HEK293 (cell line): Measurements from ENCODE around the gene DDX50.

Experiments
- CTCF ChIA-PET: fragments of 350-600 bp; formaldehyde crosslinking; extraction: SDS; loops from one replicate; lab custom pipeline; 2021; ENCODE audit warnings: antibody characterized with exemption; lab: Yijun Ruan, JAX
- POLR2A ChIA-PET: fragments of 300-600 bp; formaldehyde crosslinking; extraction: SDS; loops from one replicate; lab custom pipeline; 2020; ENCODE audit warnings: antibody characterized with exemption, inconsistent platforms; lab: Yijun Ruan, JAX
- H3K27ac ChIP-seq: fragments of 200-500 bp; sonication (Bioruptor generic); 2 replicates; pipeline ENCODE4 v1.5.1; 2014; ENCODE audit warnings: low read depth, low read length, control low read depth, inconsistent platforms; ENCODE audit errors: extremely low read depth
- H3K36me3 ChIP-seq, 2 experiments: fragments of 200-500 bp in 1 of 2; sonication (Bioruptor generic) in 1 of 2; 1 replicate in 1 of 2; 2 replicates in 1 of 2; pipeline ENCODE4 v1.5.1; 2014 to 2017; ENCODE audit warnings: inconsistent platforms in 2 of 2, low read length in 2 of 2; ENCODE audit not compliant: control insufficient read depth in 2 of 2, insufficient read depth in 1 of 2
- H3K4me1 ChIP-seq: fragments of 200-500 bp; sonication (Bioruptor generic); 2 replicates; pipeline ENCODE4 v1.5.1; 2014; ENCODE audit warnings: mild to moderate bottlenecking, low read length, inconsistent platforms; ENCODE audit not compliant: control insufficient read depth, insufficient read depth
- H3K4me3 ChIP-seq: 2 replicates; pipeline ENCODE4 v1.5.1; 2011; ENCODE audit warnings: low read depth, mild to moderate bottlenecking, control low read depth, low read length, moderate library complexity
- H3K9me3 ChIP-seq: fragments of 200-500 bp; sonication (Bioruptor generic); 2 replicates; pipeline ENCODE4 v1.5.1; 2014; ENCODE audit warnings: low read depth, low read length, inconsistent platforms; ENCODE audit not compliant: control insufficient read depth, insufficient read depth
- GLIS2 ChIP-seq: fragments of 450-650 bp; formaldehyde crosslinking; IDR thresholded peaks from 2 replicates; pipeline ENCODE4 v1.5.1; 2016; ENCODE audit warnings: missing biosample characterization, missing genetic modification characterization
- KLF17 ChIP-seq: fragments of 450-650 bp; formaldehyde crosslinking; IDR thresholded peaks from 2 replicates; pipeline ENCODE4 v1.5.1; 2016; ENCODE audit warnings: missing biosample characterization, missing genetic modification characterization
- KLF7 ChIP-seq: fragments of 450-650 bp; formaldehyde crosslinking; IDR thresholded peaks from 2 replicates; pipeline ENCODE4 v1.5.1; 2016; ENCODE audit warnings: missing biosample characterization, missing genetic modification characterization, borderline replicate concordance
- OVOL3 ChIP-seq: fragments of 450-650 bp; formaldehyde crosslinking; IDR thresholded peaks from 2 replicates; pipeline ENCODE4 v1.5.1; 2016; ENCODE audit warnings: missing biosample characterization, missing genetic modification characterization
- ZNF132 ChIP-seq: fragments of 450-650 bp; formaldehyde crosslinking; IDR thresholded peaks from 2 replicates; pipeline ENCODE4 v1.5.1; 2017; ENCODE audit warnings: missing biosample characterization, missing genetic modification characterization, borderline replicate concordance
- ZNF140 ChIP-seq: fragments of 450-650 bp; formaldehyde crosslinking; IDR thresholded peaks from 2 replicates; pipeline ENCODE4 v1.5.1; 2016; ENCODE audit warnings: missing biosample characterization, missing genetic modification characterization
- ZNF174 ChIP-seq: fragments of 450-650 bp; formaldehyde crosslinking; IDR thresholded peaks from 2 replicates; pipeline ENCODE4 v1.5.0; 2017; ENCODE audit warnings: missing biosample characterization, mild to moderate bottlenecking, missing genetic modification characterization
- ZNF223 ChIP-seq: fragments of 450-650 bp; formaldehyde crosslinking; IDR thresholded peaks from 2 replicates; pipeline ENCODE4 v1.5.1; 2016; ENCODE audit warnings: missing biosample characterization, missing genetic modification characterization
- ZNF23 ChIP-seq: fragments of 450-650 bp; formaldehyde crosslinking; IDR thresholded peaks from 2 replicates; pipeline ENCODE4 v1.5.1; 2016; ENCODE audit warnings: missing biosample characterization, missing genetic modification characterization, borderline replicate concordance
- ZNF280D ChIP-seq: fragments of 450-650 bp; formaldehyde crosslinking; IDR thresholded peaks from 2 replicates; pipeline ENCODE4 v1.5.1; 2016; ENCODE audit warnings: missing biosample characterization, missing genetic modification characterization
- ZNF354C ChIP-seq: fragments of 450-650 bp; formaldehyde crosslinking; IDR thresholded peaks from 2 replicates; pipeline ENCODE4 v1.5.1; 2016; ENCODE audit warnings: missing biosample characterization, missing genetic modification characterization, low read depth, borderline replicate concordance
- ZNF549 ChIP-seq: fragments of 450-650 bp; IDR thresholded peaks from 2 replicates; pipeline ENCODE4 v1.5.1; 2018; ENCODE audit warnings: missing biosample characterization, missing genetic modification characterization, mild to moderate bottlenecking, inconsistent platforms, moderate library complexity
- ZNF571 ChIP-seq: fragments of 450-650 bp; formaldehyde crosslinking; IDR thresholded peaks from 2 replicates; pipeline ENCODE4 v1.5.0; 2017; ENCODE audit warnings: missing biosample characterization, missing genetic modification characterization
- ZNF701 ChIP-seq: fragments of 450-650 bp; formaldehyde crosslinking; IDR thresholded peaks from 2 replicates; pipeline ENCODE4 v1.5.1; 2016; ENCODE audit warnings: missing biosample characterization, missing genetic modification characterization
- TF ChIP-seq, protein P1 (sequence below): fragments of 450-650 bp; formaldehyde crosslinking; conservative IDR thresholded peaks from 2 replicates; pipeline ENCODE4 v1.5.1; 2016; ENCODE audit warnings: low read depth, missing biosample characterization, missing genetic modification characterization
- TF ChIP-seq, protein P2 (sequence below): fragments of 450-650 bp; formaldehyde crosslinking; IDR thresholded peaks from 2 replicates; pipeline ENCODE4 v1.5.1; 2016; ENCODE audit warnings: missing biosample characterization, missing genetic modification characterization
- TF ChIP-seq, protein P3 (sequence below): fragments of 450-650 bp; formaldehyde crosslinking; IDR thresholded peaks from 2 replicates; pipeline ENCODE4 v1.5.1; 2016; ENCODE audit warnings: missing biosample characterization, missing genetic modification characterization
- TF ChIP-seq, protein P4 (sequence below): IDR thresholded peaks from 2 replicates; pipeline ENCODE4 v1.6.1; 2011; ENCODE audit warnings: mild to moderate bottlenecking, low read depth, low read length, borderline replicate concordance

Gene DDX50, protein sequence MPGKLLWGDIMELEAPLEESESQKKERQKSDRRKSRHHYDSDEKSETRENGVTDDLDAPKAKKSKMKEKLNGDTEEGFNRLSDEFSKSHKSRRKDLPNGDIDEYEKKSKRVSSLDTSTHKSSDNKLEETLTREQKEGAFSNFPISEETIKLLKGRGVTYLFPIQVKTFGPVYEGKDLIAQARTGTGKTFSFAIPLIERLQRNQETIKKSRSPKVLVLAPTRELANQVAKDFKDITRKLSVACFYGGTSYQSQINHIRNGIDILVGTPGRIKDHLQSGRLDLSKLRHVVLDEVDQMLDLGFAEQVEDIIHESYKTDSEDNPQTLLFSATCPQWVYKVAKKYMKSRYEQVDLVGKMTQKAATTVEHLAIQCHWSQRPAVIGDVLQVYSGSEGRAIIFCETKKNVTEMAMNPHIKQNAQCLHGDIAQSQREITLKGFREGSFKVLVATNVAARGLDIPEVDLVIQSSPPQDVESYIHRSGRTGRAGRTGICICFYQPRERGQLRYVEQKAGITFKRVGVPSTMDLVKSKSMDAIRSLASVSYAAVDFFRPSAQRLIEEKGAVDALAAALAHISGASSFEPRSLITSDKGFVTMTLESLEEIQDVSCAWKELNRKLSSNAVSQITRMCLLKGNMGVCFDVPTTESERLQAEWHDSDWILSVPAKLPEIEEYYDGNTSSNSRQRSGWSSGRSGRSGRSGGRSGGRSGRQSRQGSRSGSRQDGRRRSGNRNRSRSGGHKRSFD

DNA sequence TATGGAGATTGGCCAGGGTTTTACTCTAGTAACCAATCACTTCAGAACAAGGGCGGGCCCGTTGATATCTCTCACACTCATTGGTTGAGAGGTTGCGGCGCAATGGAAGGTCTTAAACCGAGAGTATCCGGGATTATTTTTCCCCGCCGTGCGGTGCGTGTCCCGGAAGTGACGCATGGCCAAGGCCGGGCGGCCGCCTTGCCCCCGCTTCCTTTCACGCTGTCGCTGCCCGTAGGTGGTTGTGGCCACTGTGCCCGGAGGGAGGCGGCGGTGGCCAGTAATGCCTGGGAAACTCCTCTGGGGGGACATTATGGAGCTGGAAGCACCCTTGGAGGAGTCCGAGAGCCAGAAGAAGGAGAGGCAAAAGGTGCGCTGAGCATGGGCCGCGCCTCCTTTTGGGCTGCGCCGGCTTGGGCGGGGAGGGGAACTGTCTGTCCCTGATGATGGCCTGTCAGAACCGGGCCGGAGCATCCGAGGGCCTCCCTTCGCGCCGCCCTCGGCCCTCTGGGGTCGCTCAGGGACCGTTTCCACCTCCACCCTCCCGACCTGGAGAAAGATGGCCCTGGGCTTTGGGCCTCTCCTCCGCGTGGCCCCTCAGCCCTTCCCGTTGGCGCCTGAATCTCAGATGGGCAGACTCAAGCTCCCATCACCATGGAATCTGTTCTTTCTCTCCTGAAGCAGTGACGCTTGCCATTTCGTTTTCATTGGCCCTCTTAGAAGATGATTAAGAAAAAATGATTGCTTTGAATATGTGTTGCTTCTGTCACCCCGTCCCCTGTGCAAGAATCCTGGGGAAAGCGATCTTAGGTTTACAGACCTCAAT is at the start of gene DDX50:
Gene DDX50 (plus strand): TSS at position 211 of the 823 bp plus-strand sequence. CDS start 70 bp downstream, at position 281.
- Histone ChIP-seq H3K4me3 (peak within 1 kb of the TSS; percentile 82), H3K9me3 (no peaks in the 10 kb centered on the region), H3K4me1 (0 out of 2 replicates have a peak, but pooled peaks cover 3% of the 10 kb centered on the region), H3K36me3 (peaks cover 0 to 8% of the 10 kb centered on the region in 2 experiments; a peak in 2 of 3 replicates), H3K27ac (peak within 1 kb of the TSS; percentile 94)
- ChIA-PET CTCF (interaction anchor here (0.5 to 0.9 kb wide), 3 partner anchors 73 to 545 kb away, joined by 3 to 5 read pairs (median 4); no protein-coding TSS in a partner anchor), POLR2A (interaction anchor here (0.8 to 3.1 kb wide), 5 partner anchors 23 to 74 kb away, joined by 3 to 13 read pairs (median 4); partner anchors contain the start of genes DDX21 and STOX1)
- TF ChIP-seq, protein P1, sequence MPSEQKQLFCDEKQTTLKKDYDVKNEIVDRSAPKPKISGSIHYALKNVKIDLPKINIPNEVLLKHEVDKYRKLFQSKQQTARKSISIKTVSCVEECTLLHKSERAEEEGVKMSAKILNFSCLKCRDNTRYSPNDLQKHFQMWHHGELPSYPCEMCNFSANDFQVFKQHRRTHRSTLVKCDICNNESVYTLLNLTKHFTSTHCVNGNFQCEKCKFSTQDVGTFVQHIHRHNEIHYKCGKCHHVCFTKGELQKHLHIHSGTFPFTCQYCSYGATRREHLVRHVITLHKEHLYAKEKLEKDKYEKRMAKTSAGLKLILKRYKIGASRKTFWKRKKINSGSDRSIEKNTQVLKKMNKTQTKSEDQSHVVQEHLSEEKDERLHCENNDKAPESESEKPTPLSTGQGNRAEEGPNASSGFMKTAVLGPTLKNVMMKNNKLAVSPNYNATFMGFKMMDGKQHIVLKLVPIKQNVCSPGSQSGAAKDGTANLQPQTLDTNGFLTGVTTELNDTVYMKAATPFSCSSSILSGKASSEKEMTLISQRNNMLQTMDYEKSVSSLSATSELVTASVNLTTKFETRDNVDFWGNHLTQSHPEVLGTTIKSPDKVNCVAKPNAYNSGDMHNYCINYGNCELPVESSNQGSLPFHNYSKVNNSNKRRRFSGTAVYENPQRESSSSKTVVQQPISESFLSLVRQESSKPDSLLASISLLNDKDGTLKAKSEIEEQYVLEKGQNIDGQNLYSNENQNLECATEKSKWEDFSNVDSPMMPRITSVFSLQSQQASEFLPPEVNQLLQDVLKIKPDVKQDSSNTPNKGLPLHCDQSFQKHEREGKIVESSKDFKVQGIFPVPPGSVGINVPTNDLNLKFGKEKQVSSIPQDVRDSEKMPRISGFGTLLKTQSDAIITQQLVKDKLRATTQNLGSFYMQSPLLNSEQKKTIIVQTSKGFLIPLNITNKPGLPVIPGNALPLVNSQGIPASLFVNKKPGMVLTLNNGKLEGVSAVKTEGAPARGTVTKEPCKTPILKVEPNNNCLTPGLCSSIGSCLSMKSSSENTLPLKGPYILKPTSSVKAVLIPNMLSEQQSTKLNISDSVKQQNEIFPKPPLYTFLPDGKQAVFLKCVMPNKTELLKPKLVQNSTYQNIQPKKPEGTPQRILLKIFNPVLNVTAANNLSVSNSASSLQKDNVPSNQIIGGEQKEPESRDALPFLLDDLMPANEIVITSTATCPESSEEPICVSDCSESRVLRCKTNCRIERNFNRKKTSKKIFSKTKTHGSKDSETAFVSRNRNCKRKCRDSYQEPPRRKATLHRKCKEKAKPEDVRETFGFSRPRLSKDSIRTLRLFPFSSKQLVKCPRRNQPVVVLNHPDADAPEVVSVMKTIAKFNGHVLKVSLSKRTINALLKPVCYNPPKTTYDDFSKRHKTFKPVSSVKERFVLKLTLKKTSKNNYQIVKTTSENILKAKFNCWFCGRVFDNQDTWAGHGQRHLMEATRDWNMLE (tag by site-specific recombination), result peak; percentile 43
- TF ChIP-seq ZNF23 (tag by site-specific recombination) (no peak), KLF17 (tag by site-specific recombination) (peak; percentile 75), ZNF549 (no peak), ZNF701 (tag by site-specific recombination) (no peak), ZNF571 (tag by site-specific recombination) (no peak), ZNF354C (tag by site-specific recombination) (no peak), OVOL3 (tag by site-specific recombination) (no peak), ZNF174 (tag by site-specific recombination) (no peak), ZNF132 (tag by site-specific recombination) (no peak), ZNF140 (tag by site-specific recombination) (no peak), ZNF223 (tag by site-specific recombination) (no peak), KLF7 (tag by site-specific recombination) (peak; percentile 86), GLIS2 (tag by site-specific recombination) (peak; percentile 31), ZNF280D (tag by site-specific recombination) (no peak)
- TF ChIP-seq, protein P2, sequence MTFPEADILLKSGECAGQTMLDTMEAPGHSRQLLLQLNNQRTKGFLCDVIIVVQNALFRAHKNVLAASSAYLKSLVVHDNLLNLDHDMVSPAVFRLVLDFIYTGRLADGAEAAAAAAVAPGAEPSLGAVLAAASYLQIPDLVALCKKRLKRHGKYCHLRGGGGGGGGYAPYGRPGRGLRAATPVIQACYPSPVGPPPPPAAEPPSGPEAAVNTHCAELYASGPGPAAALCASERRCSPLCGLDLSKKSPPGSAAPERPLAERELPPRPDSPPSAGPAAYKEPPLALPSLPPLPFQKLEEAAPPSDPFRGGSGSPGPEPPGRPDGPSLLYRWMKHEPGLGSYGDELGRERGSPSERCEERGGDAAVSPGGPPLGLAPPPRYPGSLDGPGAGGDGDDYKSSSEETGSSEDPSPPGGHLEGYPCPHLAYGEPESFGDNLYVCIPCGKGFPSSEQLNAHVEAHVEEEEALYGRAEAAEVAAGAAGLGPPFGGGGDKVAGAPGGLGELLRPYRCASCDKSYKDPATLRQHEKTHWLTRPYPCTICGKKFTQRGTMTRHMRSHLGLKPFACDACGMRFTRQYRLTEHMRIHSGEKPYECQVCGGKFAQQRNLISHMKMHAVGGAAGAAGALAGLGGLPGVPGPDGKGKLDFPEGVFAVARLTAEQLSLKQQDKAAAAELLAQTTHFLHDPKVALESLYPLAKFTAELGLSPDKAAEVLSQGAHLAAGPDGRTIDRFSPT (tag by site-specific recombination), result peak; percentile 93
- TF ChIP-seq, protein P3, sequence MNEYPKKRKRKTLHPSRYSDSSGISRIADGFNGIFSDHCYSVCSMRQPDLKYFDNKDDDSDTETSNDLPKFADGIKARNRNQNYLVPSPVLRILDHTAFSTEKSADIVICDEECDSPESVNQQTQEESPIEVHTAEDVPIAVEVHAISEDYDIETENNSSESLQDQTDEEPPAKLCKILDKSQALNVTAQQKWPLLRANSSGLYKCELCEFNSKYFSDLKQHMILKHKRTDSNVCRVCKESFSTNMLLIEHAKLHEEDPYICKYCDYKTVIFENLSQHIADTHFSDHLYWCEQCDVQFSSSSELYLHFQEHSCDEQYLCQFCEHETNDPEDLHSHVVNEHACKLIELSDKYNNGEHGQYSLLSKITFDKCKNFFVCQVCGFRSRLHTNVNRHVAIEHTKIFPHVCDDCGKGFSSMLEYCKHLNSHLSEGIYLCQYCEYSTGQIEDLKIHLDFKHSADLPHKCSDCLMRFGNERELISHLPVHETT, result peak; percentile 51
- TF ChIP-seq, protein P4, sequence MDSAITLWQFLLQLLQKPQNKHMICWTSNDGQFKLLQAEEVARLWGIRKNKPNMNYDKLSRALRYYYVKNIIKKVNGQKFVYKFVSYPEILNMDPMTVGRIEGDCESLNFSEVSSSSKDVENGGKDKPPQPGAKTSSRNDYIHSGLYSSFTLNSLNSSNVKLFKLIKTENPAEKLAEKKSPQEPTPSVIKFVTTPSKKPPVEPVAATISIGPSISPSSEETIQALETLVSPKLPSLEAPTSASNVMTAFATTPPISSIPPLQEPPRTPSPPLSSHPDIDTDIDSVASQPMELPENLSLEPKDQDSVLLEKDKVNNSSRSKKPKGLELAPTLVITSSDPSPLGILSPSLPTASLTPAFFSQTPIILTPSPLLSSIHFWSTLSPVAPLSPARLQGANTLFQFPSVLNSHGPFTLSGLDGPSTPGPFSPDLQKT, result 0 out of 2 replicates have a peak, but pooled peaks have one; percentile 44
